Measurements from ENCODE around the gene MRM2. TPM values are rescaled to one million over a fixed set of nuclear protein-coding genes. Genes with fewer than 3 reads are reported as not detected.

Gene MRM2
- total RNA-seq, 1 experiment from 2014 or later: 34.7 TPM

DNA sequence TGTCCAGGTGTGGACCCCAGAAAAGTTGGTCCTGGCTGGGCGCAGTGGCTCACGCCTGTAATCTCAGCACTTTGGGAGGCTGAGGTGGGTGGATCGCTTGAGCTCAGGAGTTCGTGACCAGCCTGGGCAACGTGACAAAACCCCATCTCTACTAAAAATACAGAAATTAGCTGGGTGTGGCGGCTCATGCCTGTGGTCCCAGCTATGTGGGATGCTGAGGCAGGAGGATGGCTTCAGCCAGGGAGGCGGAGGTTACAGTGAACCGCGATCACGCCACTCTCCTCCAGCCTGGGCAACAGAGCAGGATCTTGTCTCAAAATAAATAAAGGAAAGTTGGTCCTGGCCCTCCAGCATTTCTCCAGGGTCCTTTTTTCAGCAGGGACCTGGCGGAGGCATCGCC, 1.5 kb upstream of the MRM2 start:
- Histone ChIP-seq H3K27ac (ENCODE audit: low read depth, low read length) (peak overlapping the region; percentile 85), H3K27me3 (ENCODE audit: insufficient read depth, low read length) (no peaks in the 10 kb centered on the region), H3K4me3 (replicated peaks in 1 of 2; ENCODE audit: low read depth in 1 of 2, low read length in 2 of 2) (peak overlapping the region; percentile 74 to 94), H4K20me1 (ENCODE audit: insufficient read depth) (no peaks in the 10 kb centered on the region), H3K4me1 (ENCODE audit: control insufficient read depth in 1 of 2, insufficient read depth in 2 of 2, low read length in 2 of 2) (peaks cover 9 to 23% of the 10 kb centered on the region in 2 experiments), H3K36me3 (ENCODE audit: control insufficient read depth in 1 of 2, insufficient read depth in 2 of 2, low read length in 2 of 2) (peaks cover 3 to 10% of the 10 kb centered on the region in 2 experiments), H3K4me2 (ENCODE audit: low read length) (peak overlapping the region; percentile 83), H2AFZ (ENCODE audit: low read depth, low read length, poor library complexity, severe bottlenecking) (no peak overlapping the region), H3K9me2 (ENCODE audit: insufficient read depth) (no peaks in the 10 kb centered on the region), H3K9me3 (ENCODE audit: control insufficient read depth in 1 of 2, insufficient read depth in 1 of 2, low read depth in 1 of 2, low read length in 2 of 2) (no peaks in the 10 kb centered on the region), H3K9ac (ENCODE audit: low read length) (peak overlapping the region; percentile 91), H3K79me2 (ENCODE audit: insufficient read depth, low read length) (peaks cover 51% of the 10 kb centered on the region)
- TF ChIP-seq SP1 (IDR thresholded peaks at IDR 0.05; ENCODE audit: low read depth) (no peak), ZFX (IDR thresholded peaks at IDR 0.05) (no peak), SIN3A (IDR thresholded peaks at IDR 0.05; ENCODE audit: low read depth) (no peak)
- TF ChIP-seq, protein P1, sequence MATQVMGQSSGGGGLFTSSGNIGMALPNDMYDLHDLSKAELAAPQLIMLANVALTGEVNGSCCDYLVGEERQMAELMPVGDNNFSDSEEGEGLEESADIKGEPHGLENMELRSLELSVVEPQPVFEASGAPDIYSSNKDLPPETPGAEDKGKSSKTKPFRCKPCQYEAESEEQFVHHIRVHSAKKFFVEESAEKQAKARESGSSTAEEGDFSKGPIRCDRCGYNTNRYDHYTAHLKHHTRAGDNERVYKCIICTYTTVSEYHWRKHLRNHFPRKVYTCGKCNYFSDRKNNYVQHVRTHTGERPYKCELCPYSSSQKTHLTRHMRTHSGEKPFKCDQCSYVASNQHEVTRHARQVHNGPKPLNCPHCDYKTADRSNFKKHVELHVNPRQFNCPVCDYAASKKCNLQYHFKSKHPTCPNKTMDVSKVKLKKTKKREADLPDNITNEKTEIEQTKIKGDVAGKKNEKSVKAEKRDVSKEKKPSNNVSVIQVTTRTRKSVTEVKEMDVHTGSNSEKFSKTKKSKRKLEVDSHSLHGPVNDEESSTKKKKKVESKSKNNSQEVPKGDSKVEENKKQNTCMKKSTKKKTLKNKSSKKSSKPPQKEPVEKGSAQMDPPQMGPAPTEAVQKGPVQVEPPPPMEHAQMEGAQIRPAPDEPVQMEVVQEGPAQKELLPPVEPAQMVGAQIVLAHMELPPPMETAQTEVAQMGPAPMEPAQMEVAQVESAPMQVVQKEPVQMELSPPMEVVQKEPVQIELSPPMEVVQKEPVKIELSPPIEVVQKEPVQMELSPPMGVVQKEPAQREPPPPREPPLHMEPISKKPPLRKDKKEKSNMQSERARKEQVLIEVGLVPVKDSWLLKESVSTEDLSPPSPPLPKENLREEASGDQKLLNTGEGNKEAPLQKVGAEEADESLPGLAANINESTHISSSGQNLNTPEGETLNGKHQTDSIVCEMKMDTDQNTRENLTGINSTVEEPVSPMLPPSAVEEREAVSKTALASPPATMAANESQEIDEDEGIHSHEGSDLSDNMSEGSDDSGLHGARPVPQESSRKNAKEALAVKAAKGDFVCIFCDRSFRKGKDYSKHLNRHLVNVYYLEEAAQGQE (IDR thresholded peaks at IDR 0.05; ENCODE audit: low read depth): no peak
- DNase-seq (ENCODE audit: low read depth, low spot score) (no peak), ATAC-seq (no peak)
- POLR2A ChIA-PET: no interaction called here
- BruUV-seq (replicated peaks): no TSS peak
- CTCF ChIA-PET: no interaction called here
- intact Hi-C loops (cut with micrococcal nuclease): no loop called here
- RAD21 ChIA-PET (ENCODE audit: low non-redundant PET in 1 of 2, low total read pairs in 2 of 2, uncharacterized antibody in 2 of 2, unreplicated experiment in 2 of 2): no interaction called here

DNA sequence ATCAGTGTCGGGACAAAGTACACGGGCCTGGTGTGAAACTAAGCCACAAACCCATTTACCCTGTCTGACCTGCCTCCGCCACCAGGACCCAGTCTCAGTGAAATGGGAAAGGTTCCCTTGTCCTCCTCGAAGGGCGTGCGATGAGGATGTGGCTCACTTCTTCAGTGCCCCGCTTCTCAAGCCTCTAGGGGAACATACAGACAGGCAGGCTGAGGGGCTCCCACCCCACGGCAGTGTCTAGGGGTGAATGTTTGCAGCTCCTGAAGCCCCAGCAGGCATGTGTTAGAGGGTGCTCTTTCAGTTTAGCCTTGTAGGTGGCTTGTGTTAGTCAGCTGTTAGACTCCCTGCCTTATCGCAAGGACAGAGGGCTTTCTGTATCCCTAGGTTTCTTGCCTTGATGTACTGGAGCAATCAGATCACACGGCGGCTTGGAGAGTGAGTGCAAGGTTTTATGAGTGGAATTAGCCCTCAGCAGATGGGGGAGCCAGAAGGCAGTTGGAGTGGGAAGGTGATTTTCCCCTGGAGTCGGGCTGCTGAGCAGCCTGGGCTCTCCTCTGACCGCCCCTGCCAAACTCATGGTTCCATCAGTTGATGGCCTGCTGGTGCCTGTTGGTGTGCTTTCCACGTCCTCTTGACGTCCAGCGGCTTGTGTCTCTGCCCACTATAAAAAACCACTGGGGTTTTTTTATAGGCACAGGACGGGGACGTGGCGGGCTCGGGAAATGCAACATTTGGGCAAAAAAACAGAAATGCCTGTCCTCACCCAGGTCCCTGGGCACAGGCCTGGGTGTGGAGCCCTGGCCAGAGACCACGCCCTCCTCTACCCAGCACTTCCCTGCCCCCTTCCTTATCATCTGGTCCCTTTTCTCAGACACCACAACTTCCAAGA, 780 bp upstream of the MRM2 start:
- CTCF ChIA-PET: no interaction called here
- intact Hi-C loops (cut with micrococcal nuclease): no loop called here

More for the DNA sequence above, 780 bp upstream of the MRM2 start:
- Histone ChIP-seq H3K36me3 (ENCODE audit: control insufficient read depth in 1 of 2, insufficient read depth in 2 of 2, low read length in 2 of 2) (peaks cover 9 to 17% of the 10 kb centered on the region in 2 experiments), H2AFZ (ENCODE audit: low read depth, low read length, poor library complexity, severe bottlenecking) (no peak overlapping the region), H3K27me3 (ENCODE audit: insufficient read depth, low read length) (no peaks in the 10 kb centered on the region), H3K27ac (ENCODE audit: low read depth, low read length) (peak overlapping the region; percentile 85), H3K9ac (ENCODE audit: low read length) (peak overlapping the region; percentile 91), H3K4me1 (ENCODE audit: control insufficient read depth in 1 of 2, insufficient read depth in 2 of 2, low read length in 2 of 2) (peaks cover 9 to 23% of the 10 kb centered on the region in 2 experiments), H3K4me2 (ENCODE audit: low read length) (peak overlapping the region; percentile 83), H3K9me3 (ENCODE audit: control insufficient read depth in 1 of 2, insufficient read depth in 1 of 2, low read depth in 1 of 2, low read length in 2 of 2) (no peaks in the 10 kb centered on the region), H3K79me2 (ENCODE audit: insufficient read depth, low read length) (peaks cover 58% of the 10 kb centered on the region), H3K9me2 (ENCODE audit: insufficient read depth) (no peaks in the 10 kb centered on the region), H3K4me3 (replicated peaks in 1 of 2; ENCODE audit: low read depth in 1 of 2, low read length in 2 of 2) (peak overlapping the region; percentile 74 to 94), H4K20me1 (ENCODE audit: insufficient read depth) (no peaks in the 10 kb centered on the region)
- no peak for TF ChIP-seq SRF (IDR thresholded peaks at IDR 0.05; ENCODE audit: low read depth)
- TF ChIP-seq POLR2AphosphoS5 (IDR thresholded peaks at IDR 0.05; ENCODE audit: low read depth, low read length): 0 out of 2 replicates have a peak, but pooled peaks have one; percentile 10
- no peak for TF ChIP-seq JUND (IDR thresholded peaks at IDR 0.05)
- TF ChIP-seq ZNF274 (IDR thresholded peaks at IDR 0.05; ENCODE audit: low read depth, low read length): no peak
- TF ChIP-seq TCF7L2 (IDR thresholded peaks at IDR 0.05; ENCODE audit: borderline replicate concordance, extremely low read depth, insufficient read depth, insufficient read length): no peak
- TF ChIP-seq FOSL1 (IDR thresholded peaks at IDR 0.05; ENCODE audit: low read depth): no peak
- no peak for TF ChIP-seq POLR2A (IDR thresholded peaks at IDR 0.05; ENCODE audit: borderline replicate concordance, extremely low read depth, insufficient read depth, insufficient read length)
- TF ChIP-seq, protein P2, sequence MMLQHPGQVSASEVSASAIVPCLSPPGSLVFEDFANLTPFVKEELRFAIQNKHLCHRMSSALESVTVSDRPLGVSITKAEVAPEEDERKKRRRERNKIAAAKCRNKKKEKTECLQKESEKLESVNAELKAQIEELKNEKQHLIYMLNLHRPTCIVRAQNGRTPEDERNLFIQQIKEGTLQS (IDR thresholded peaks at IDR 0.05): no peak
- TF ChIP-seq, protein P3, sequence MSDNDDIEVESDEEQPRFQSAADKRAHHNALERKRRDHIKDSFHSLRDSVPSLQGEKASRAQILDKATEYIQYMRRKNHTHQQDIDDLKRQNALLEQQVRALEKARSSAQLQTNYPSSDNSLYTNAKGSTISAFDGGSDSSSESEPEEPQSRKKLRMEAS (IDR thresholded peaks at IDR 0.05): no peak
- peak; percentile 68 for ATAC-seq
- no peak for DNase-seq (ENCODE audit: low read depth, low spot score)
- RAD21 ChIA-PET (ENCODE audit: low non-redundant PET in 1 of 2, low total read pairs in 2 of 2, uncharacterized antibody in 2 of 2, unreplicated experiment in 2 of 2): no interaction called here
- POLR2A ChIA-PET: no interaction called here
- BruUV-seq (replicated peaks): TSS peak; percentile 75

Data from HCT116 (cell line).